GM10266 (cell line): ENCODE results near the gene VKORC1L1.

ENCODE experiments used
- DNase-seq: peaks from one replicate; pipeline ENCODE4 v3.0.0; 2012; ENCODE audit errors: extremely low spot score
- TF ChIP-seq, protein P1 (sequence below): IDR thresholded peaks from 2 replicates; pipeline ENCODE4 v1.5.1; 2012; ENCODE audit warnings: mild to moderate bottlenecking, low read depth; ENCODE audit not compliant: control insufficient read depth, insufficient read depth; ENCODE audit errors: missing control alignments

VKORC1L1 gene

DNA sequence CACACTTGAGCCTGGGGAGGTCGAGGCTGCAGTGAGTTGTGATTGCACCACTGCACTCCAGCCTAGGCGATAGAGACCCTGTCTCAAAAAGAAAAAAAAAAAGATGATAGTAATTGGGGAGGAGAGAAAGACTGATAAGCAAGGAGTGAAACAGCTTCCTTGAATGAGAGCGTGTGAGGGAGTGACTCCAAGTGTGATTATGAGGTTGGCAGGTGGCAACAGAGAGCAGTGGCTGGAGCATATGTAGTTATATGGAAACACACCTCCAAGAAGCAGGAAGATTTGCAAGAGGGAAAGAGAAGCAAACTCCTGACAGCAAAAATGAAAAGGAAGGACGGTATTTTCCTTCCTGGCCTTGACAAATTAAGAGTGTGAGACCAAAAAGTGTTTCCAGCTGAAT lies 50.4 kb downstream of the VKORC1L1 start:
- TF ChIP-seq, protein P1, sequence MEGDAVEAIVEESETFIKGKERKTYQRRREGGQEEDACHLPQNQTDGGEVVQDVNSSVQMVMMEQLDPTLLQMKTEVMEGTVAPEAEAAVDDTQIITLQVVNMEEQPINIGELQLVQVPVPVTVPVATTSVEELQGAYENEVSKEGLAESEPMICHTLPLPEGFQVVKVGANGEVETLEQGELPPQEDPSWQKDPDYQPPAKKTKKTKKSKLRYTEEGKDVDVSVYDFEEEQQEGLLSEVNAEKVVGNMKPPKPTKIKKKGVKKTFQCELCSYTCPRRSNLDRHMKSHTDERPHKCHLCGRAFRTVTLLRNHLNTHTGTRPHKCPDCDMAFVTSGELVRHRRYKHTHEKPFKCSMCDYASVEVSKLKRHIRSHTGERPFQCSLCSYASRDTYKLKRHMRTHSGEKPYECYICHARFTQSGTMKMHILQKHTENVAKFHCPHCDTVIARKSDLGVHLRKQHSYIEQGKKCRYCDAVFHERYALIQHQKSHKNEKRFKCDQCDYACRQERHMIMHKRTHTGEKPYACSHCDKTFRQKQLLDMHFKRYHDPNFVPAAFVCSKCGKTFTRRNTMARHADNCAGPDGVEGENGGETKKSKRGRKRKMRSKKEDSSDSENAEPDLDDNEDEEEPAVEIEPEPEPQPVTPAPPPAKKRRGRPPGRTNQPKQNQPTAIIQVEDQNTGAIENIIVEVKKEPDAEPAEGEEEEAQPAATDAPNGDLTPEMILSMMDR, result no peak

DNA sequence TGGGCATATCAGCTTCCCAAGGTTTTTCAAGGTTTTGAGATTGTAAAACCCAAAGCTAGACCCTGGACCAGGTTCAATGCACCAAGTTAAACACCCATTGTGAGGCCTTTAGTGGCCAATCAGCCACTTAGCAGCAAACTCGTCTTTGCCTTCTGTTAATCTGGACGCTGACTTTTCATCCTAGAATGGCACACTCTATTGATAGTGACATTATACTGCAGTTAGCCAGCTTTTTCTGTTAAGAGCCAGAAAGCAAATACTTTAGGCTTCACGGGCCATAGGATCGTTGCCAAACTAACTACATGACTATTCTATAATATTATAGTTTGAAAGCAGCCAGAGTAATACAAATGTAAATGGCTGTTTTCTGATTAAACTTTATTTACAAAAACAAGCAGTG lies 51.3 kb downstream of the VKORC1L1 start:
- no peak for DNase-seq
- TF ChIP-seq, protein P1, result no peak

More for the DNA sequence above, 50.4 kb downstream of the VKORC1L1 start:
- no peak for DNase-seq

DNA sequence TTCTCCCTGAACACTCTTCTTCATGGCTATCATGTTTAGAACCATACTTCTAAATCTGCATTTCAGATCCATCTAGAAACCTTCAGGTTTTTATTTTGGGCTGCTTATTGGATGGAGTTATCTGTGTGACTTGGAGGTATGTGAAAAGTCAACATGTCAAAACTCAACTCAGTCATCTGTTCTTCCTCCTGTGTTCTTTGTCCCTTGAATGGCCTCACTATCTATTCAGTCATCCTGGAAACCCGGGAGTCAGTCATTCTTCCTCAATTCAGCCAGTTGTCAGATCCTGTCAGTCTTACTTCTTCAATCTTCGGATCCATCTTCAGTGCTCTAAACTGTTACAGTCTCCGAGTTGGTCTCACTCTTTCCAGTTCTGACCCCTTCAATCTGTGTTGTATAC lies 52.2 kb downstream of the VKORC1L1 start:
- no peak for DNase-seq
- TF ChIP-seq, protein P1, result no peak

DNA sequence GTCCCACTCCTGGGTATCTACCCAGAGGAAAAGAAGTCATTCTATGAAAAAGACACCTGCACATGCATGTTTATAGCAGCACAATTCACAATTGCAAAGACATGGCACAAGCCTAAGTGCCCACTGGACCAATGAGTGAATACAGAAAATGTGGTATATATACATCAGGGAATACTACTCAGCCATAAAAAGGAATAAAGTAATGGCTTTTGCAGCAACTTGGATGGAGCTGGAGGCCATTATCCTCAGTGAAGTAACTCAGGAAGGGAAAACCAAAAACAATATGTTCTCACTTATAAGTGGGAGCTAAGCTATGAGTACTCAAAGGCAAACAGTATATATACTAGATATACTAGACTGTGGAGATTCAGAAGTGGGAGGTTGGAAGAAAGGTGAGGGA lies 53.7 kb downstream of the VKORC1L1 start:
- TF ChIP-seq, protein P1, result no peak

DNA sequence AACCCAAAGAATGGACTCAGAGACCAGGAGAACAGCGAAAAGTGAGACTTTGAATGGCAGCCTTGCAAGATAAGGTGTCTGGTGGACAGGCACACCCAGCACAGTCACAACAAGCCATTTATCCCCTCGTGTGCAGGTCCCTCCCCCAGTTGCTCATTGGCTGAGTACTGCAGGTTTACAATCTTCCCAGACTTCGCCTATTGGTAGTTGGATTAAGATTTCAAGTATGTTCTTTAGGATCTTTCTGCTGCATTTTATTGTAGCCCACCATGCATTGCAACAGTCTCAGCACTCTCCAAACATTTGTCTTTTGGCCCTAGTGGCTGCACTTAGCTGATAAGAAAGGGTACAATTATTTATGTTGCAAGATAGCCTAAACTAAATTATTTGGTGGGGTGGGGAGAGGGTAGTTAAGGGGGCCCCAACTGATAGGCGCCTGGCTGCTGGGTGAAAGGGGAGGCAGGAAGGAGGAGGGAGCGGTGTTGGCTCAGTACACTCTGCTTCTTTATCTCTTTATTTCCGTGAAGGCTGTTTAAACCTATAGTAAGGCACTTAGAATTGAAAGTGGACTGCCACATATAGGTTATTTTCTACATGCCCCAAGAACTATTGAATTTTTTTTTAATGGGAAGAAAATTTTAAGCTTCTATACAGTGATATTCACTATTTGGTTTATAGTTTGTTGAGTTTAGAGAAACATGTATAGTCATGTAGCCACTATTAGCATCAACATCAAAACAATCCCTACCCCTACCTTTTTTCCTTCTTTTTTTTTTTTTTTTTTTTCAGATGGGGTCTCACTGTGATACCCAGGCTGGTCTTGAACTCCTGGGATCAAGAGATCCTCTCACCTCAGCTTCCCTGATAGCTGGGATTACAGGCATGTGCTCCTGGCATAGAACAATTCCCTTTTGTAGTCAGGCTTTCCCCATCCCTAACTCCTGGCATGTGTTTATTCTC lies 54.9 kb downstream of the VKORC1L1 start:
- DNase-seq, result no peak
- TF ChIP-seq, protein P1, result no peak

More for the DNA sequence above, 53.7 kb downstream of the VKORC1L1 start:
- DNase-seq, result no peak

DNA sequence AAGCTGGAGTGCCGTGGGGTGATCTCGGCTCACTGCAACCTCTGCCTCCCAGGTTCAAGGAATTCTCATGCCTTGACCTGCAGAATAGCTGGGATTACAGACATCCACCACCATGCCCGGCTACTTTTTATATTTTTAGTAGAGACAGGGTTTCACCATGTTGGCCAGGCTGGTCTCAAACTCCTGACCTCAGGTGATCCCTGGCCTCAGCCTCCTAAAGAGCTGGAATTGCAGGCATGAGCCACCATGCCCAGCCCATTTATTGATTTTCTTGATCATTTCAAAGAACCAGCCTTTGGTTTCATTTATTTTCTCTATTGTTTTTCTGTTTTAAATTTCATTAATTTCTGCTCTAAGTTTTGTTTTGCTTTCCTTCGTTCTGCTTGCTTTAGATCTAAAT lies 58.8 kb downstream of the VKORC1L1 start:
- no peak for DNase-seq
- TF ChIP-seq, protein P1, result no peak

DNA sequence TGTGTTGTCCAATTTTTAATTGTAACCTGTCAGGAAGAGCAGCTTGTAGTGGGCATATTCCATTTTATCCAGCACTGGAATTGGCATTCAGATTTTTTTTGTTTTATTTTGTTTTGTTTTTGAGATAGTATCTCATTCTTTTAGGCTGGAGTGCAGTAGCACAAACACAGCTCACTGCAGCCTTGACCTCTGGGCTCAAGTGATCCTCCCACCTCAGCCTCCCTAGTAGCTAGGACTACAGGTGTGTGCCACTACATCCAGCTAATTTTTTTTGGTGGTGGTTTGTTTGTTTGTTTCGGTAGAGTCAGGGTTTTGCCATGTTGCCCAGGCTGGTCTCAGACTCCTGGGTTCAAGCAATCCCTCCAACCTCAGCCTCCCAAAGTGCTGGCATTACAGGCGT lies 64.4 kb downstream of the VKORC1L1 start:
- TF ChIP-seq, protein P1, result no peak
- DNase-seq, result no peak
